GM19397 (cell line): ENCODE measurements around the gene BAG5.
"Not testable (repeated sequence)": the region's sequence is repeated elsewhere in the genome, so short reads cannot be mapped to it uniquely, and the experiment has no call there.

ENCODE experiments used
- ATAC-seq: cut with Tn5 transposase; IDR thresholded peaks from one replicate; pipeline ENCODE4 v1.9.1; 2021; ENCODE audit warnings: mild to moderate bottlenecking, moderate library complexity; ENCODE audit not compliant: unreplicated experiment

BAG5 gene

GRCh38 chr14:103524002-103524935, 38.2 kb downstream of the BAG5 start:
- ATAC-seq, result no peak

GRCh38 chr14:103523575-103523954, 38.9 kb downstream of the BAG5 start:
- no peak for ATAC-seq

- ATAC-seq, result no peak
Measured at GRCh38 chr14:103522649-103523574, 39.5 kb downstream of the BAG5 start, which contains the start of gene CKB. Gene CKB, minus strand, starts transcription at chr14:103522830. Its CDS starts 337 bp downstream, at chr14:103522493.

- no peak for ATAC-seq
Measured at GRCh38 chr14:103521951-103522563, 40.4 kb downstream of the BAG5 start.

GRCh38 chr14:103521438-103521950, 41.0 kb downstream of the BAG5 start:
- ATAC-seq, result no peak

- ATAC-seq, result no peak
Measured at GRCh38 chr14:103520657-103521437, 41.6 kb downstream of the BAG5 start.

GRCh38 chr14:103520269-103520656, 42.2 kb downstream of the BAG5 start:
- ATAC-seq, result no peak

- ATAC-seq, result no peak
Measured at GRCh38 chr14:103519837-103520212, 42.6 kb downstream of the BAG5 start.

GRCh38 chr14:103519043-103519836, 43.2 kb downstream of the BAG5 start:
- no peak for ATAC-seq

- no peak for ATAC-seq
Measured at GRCh38 chr14:103518422-103519042, 43.9 kb downstream of the BAG5 start.

- ATAC-seq, result no peak
Measured at GRCh38 chr14:103517721-103518421, 44.6 kb downstream of the BAG5 start.

GRCh38 chr14:103517174-103517566, 45.3 kb downstream of the BAG5 start:
- no peak for ATAC-seq

GRCh38 chr14:103516426-103517173, 45.9 kb downstream of the BAG5 start:
- no peak for ATAC-seq

- ATAC-seq, result no peak
Measured at GRCh38 chr14:103514596-103515421, 47.6 kb downstream of the BAG5 start.

GRCh38 chr14:103512701-103513611, 49.5 kb downstream of the BAG5 start:
- ATAC-seq, result no peak

- not testable (repeated sequence) for ATAC-seq
Measured at GRCh38 chr14:103512180-103512579, 50.3 kb downstream of the BAG5 start.
